B cell (primary cell): Measurements from ENCODE around the gene TTC9.

ENCODE experiments used
- EZH2 ChIP-seq: IDR thresholded peaks from 2 replicates; pipeline ENCODE4 v1.6.1; 2012; ENCODE audit warnings: borderline replicate concordance, low read depth, mild to moderate bottlenecking, moderate library complexity, low read length; ENCODE audit not compliant: insufficient read depth, poor library complexity, severe bottlenecking
- TF ChIP-seq, protein P1 (sequence below): fragments of 200-600 bp; IDR thresholded peaks from one replicate; pipeline ENCODE4 v1.8.0; 2022; ENCODE audit warnings: antibody characterized with exemption, mild to moderate bottlenecking

DNA sequence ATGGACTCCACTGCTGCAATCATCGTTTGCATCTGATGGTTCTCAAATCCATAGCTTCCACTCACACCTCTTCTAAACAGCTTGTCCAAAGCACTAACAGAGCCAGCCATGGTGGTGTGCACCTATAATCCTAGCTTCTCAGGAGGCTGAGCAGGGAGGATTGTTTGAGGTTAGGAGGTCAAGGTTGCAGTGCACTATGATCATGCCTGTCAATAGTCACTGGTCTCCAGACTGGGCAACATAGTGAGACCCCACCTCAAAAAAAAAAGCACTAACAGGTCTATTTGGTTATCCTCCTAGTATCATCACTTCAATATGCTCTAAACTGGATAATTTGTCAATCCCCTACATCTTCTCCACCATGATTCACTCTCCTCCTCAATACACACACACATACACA is 63.2 kb downstream of the TTC9 start:
- TF ChIP-seq, protein P1, sequence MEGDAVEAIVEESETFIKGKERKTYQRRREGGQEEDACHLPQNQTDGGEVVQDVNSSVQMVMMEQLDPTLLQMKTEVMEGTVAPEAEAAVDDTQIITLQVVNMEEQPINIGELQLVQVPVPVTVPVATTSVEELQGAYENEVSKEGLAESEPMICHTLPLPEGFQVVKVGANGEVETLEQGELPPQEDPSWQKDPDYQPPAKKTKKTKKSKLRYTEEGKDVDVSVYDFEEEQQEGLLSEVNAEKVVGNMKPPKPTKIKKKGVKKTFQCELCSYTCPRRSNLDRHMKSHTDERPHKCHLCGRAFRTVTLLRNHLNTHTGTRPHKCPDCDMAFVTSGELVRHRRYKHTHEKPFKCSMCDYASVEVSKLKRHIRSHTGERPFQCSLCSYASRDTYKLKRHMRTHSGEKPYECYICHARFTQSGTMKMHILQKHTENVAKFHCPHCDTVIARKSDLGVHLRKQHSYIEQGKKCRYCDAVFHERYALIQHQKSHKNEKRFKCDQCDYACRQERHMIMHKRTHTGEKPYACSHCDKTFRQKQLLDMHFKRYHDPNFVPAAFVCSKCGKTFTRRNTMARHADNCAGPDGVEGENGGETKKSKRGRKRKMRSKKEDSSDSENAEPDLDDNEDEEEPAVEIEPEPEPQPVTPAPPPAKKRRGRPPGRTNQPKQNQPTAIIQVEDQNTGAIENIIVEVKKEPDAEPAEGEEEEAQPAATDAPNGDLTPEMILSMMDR: no peak
- no peak for TF ChIP-seq EZH2
